Mucosa of rectum (tissue), 2 donors: ENCODE results near the gene DHRS1.

Source experiments
- H3K27ac ChIP-seq, 2 donors: one replicate each; pipeline ENCODE4 v1.7.0; 2013; ENCODE audit warnings: inconsistent platforms in 2 of 2, low read depth in 2 of 2, low read length in 2 of 2
- H3K27me3 ChIP-seq, 2 donors: one replicate each; pipeline ENCODE4 v1.7.0; 2013; ENCODE audit warnings: low read length in 2 of 2; ENCODE audit not compliant: control insufficient read depth in 2 of 2, insufficient read depth in 2 of 2
- H3K36me3 ChIP-seq, 2 donors: one replicate each; pipeline ENCODE4 v1.7.0; 2013; ENCODE audit warnings: low read length in 2 of 2; ENCODE audit not compliant: control insufficient read depth in 2 of 2, insufficient read depth in 2 of 2
- H3K4me1 ChIP-seq, 2 donors: one replicate each; pipeline ENCODE4 v1.7.0; 2013; ENCODE audit warnings: low read length in 2 of 2, mild to moderate bottlenecking in 1 of 2; ENCODE audit not compliant: control insufficient read depth in 2 of 2, insufficient read depth in 2 of 2
- H3K4me3 ChIP-seq, 2 donors: one replicate each; pipeline ENCODE4 v1.7.0; 2013; ENCODE audit warnings: low read length in 2 of 2
- H3K9ac ChIP-seq, 2 donors: one replicate each; pipeline ENCODE4 v1.7.0; 2013; ENCODE audit warnings: low read length in 2 of 2, low read depth in 1 of 2, mild to moderate bottlenecking in 1 of 2
- H3K9me3 ChIP-seq, 2 donors: one replicate each; pipeline ENCODE4 v1.7.0; 2013; ENCODE audit warnings: low read length in 2 of 2; ENCODE audit not compliant: control insufficient read depth in 2 of 2
- donor health status: healthy.
- donor health status: Normal muscosa, but diverticular disease.

The DHRS1 gene

GRCh38 chr14:24273422-24273998 lies 26.1 kb downstream of the DHRS1 start:
- peaks cover 9 to 10% of the 10 kb centered on the region in 2 donors for H3K36me3 ChIP-seq
- peak overlapping the region in 1 of 2 donors; percentile 17 for H3K27ac ChIP-seq
- no peaks in the 10 kb centered on the region for H3K27me3 ChIP-seq
- H3K9me3 ChIP-seq, result no peaks in the 10 kb centered on the region
- peaks cover 10 to 13% of the 10 kb centered on the region in 2 donors for H3K4me1 ChIP-seq
- H3K9ac ChIP-seq, result no peak overlapping the region
- no peak overlapping the region for H3K4me3 ChIP-seq

- H3K36me3 ChIP-seq, result peaks cover 11 to 14% of the 10 kb centered on the region in 2 donors
- H3K9me3 ChIP-seq, result no peaks in the 10 kb centered on the region
- H3K4me1 ChIP-seq, result peaks cover 8 to 10% of the 10 kb centered on the region in 2 donors
- H3K4me3 ChIP-seq, result no peak overlapping the region
- no peak overlapping the region for H3K9ac ChIP-seq
- no peaks in the 10 kb centered on the region for H3K27me3 ChIP-seq
- H3K27ac ChIP-seq, result no peak overlapping the region
These were observed 27.1 kb downstream of the DHRS1 start for GRCh38 chr14:24272467-24272866.

- Histone ChIP-seq H3K4me1 (peaks cover 5 to 10% of the 10 kb centered on the region in 2 donors), H3K9me3 (no peaks in the 10 kb centered on the region), H3K36me3 (peaks cover 18 to 20% of the 10 kb centered on the region in 2 donors), H3K27me3 (no peaks in the 10 kb centered on the region), H3K27ac (peak overlapping the region; percentile 97 to 98), H3K9ac (peak overlapping the region; percentile 95 to 97), H3K4me3 (peak overlapping the region; percentile 95 to 98)
These were observed 27.7 kb downstream of the DHRS1 start for GRCh38 chr14:24271834-24272263.

GRCh38 chr14:24271134-24271833 lies 28.3 kb downstream of the DHRS1 start, which contains the start of gene RABGGTA:
TSS of gene RABGGTA (minus strand) at chr14:24271597. CDS start at chr14:24271115, 482 bp downstream.
- Histone ChIP-seq H3K4me3 (peak within 1 kb of the TSS; percentile 95 to 98), H3K27me3 (no peaks in the 10 kb centered on the region), H3K4me1 (peaks cover 5 to 10% of the 10 kb centered on the region in 2 donors), H3K27ac (peak within 1 kb of the TSS; percentile 97 to 98), H3K9ac (peak within 1 kb of the TSS; percentile 95 to 97), H3K36me3 (peaks cover 23 to 26% of the 10 kb centered on the region in 2 donors), H3K9me3 (no peaks in the 10 kb centered on the region)

- H3K9ac ChIP-seq, result peak overlapping the region; percentile 95 to 97
- H3K4me3 ChIP-seq, result peak overlapping the region; percentile 95 to 98
- no peaks in the 10 kb centered on the region for H3K9me3 ChIP-seq
- H3K27me3 ChIP-seq, result no peaks in the 10 kb centered on the region
- H3K36me3 ChIP-seq, result peaks cover 28 to 32% of the 10 kb centered on the region in 2 donors
- peak overlapping the region; percentile 97 to 98 for H3K27ac ChIP-seq
- H3K4me1 ChIP-seq, result peaks cover 5 to 10% of the 10 kb centered on the region in 2 donors
These were observed 28.9 kb downstream of the DHRS1 start for GRCh38 chr14:24270537-24271133.

- Histone ChIP-seq H3K9me3 (no peaks in the 10 kb centered on the region), H3K36me3 (peaks cover 29 to 34% of the 10 kb centered on the region in 2 donors), H3K4me3 (no peak overlapping the region), H3K4me1 (peaks cover 5 to 10% of the 10 kb centered on the region in 2 donors), H3K27me3 (no peaks in the 10 kb centered on the region), H3K27ac (no peak overlapping the region), H3K9ac (no peak overlapping the region)
These were observed 29.6 kb downstream of the DHRS1 start for GRCh38 chr14:24269910-24270536.

- Histone ChIP-seq H3K4me3 (no peak overlapping the region), H3K27me3 (no peaks in the 10 kb centered on the region), H3K4me1 (peaks cover 5 to 10% of the 10 kb centered on the region in 2 donors), H3K27ac (no peak overlapping the region), H3K36me3 (peaks cover 34% of the 10 kb centered on the region in 2 donors), H3K9ac (no peak overlapping the region), H3K9me3 (no peaks in the 10 kb centered on the region)
These were observed 30.2 kb downstream of the DHRS1 start for GRCh38 chr14:24269368-24269767.

GRCh38 chr14:24268225-24268624 lies 31.4 kb downstream of the DHRS1 start:
- Histone ChIP-seq H3K36me3 (peaks cover 34% of the 10 kb centered on the region in 2 donors), H3K4me3 (no peak overlapping the region), H3K4me1 (peaks cover 5 to 10% of the 10 kb centered on the region in 2 donors), H3K27me3 (no peaks in the 10 kb centered on the region), H3K9ac (no peak overlapping the region), H3K9me3 (no peaks in the 10 kb centered on the region), H3K27ac (no peak overlapping the region)

- Histone ChIP-seq H3K9ac (no peak overlapping the region), H3K27ac (no peak overlapping the region), H3K36me3 (peaks cover 34% of the 10 kb centered on the region in 2 donors), H3K4me3 (no peak overlapping the region), H3K9me3 (no peaks in the 10 kb centered on the region), H3K4me1 (peaks cover 5 to 10% of the 10 kb centered on the region in 2 donors), H3K27me3 (no peaks in the 10 kb centered on the region)
These were observed 32.1 kb downstream of the DHRS1 start for GRCh38 chr14:24267516-24267915.
